Endothelial cell of umbilical vein (primary cell): ENCODE measurements around the gene TMEM43. TPM values are rescaled to one million over a fixed set of nuclear protein-coding genes. Genes with fewer than 3 reads are reported as not detected.
A peak's percentile ranks its signal among the peaks of the same experiment; 100 is the strongest.

ENCODE experiments used
- BruUV-seq: library from RNA; stranded (reverse); fragments of 400-500 nt; replicated peaks from 2 replicates; lab custom pipeline; 2021; lab: Mats Ljungman, UMichigan
- CTCF ChIA-PET: fragments of 300-600, 350-600 bp; sonication (Branson Sonifier 250); formaldehyde crosslinking; loops from one replicate; lab custom pipeline; 2021; ENCODE audit warnings: antibody characterized with exemption, inconsistent platforms; lab: Charles Lee
- POLR2A ChIA-PET: fragments of 300-600, 350-600 bp; sonication (Branson Sonifier 250); formaldehyde crosslinking; loops from one replicate; lab custom pipeline; 2021; ENCODE audit warnings: antibody characterized with exemption, inconsistent platforms; lab: Charles Lee
- DNase-seq: peaks from one replicate; pipeline ENCODE4 v3.0.0-alpha.2; 2011; ENCODE audit warnings: low read depth, low spot score
- FAIRE-seq: peaks from 2 replicates; lab custom pipeline; 2011; peaks lifted over from hg19 to GRCh38; lab: Jason Lieb, UNC
- H2AFZ ChIP-seq: 2 replicates; pipeline ENCODE4 v1.6.0; 2012; ENCODE audit warnings: low read depth, low read length, control low read depth, inconsistent platforms
- H3K27ac ChIP-seq: 2 replicates; pipeline ENCODE4 v1.5.1; 2011; ENCODE audit warnings: low read depth, mild to moderate bottlenecking, control low read depth, low read length, moderate library complexity; ENCODE audit not compliant: insufficient read depth
- H3K27me3 ChIP-seq, 2 experiments: 2 replicates each; pipeline versions ENCODE4 v1.6.0 to v1.6.1; 2011; ENCODE audit warnings: low read length in 2 of 2, mixed read lengths in 1 of 2; ENCODE audit not compliant: control insufficient read depth in 2 of 2, insufficient read depth in 2 of 2
- H3K36me3 ChIP-seq, 2 experiments: 2 replicates in 1 of 2; 3 replicates in 1 of 2; pipeline ENCODE4 v1.5.1; 2011; ENCODE audit warnings: low read length in 2 of 2, mild to moderate bottlenecking in 1 of 2, moderate library complexity in 1 of 2; ENCODE audit not compliant: control insufficient read depth in 2 of 2, insufficient read depth in 2 of 2; ENCODE audit errors: extremely low read depth in 1 of 2
- H3K4me1 ChIP-seq: 3 replicates; pipeline ENCODE4 v1.5.1; 2011; ENCODE audit warnings: mild to moderate bottlenecking, low read length; ENCODE audit not compliant: control insufficient read depth, insufficient read depth; ENCODE audit errors: extremely low read depth
- H3K4me2 ChIP-seq: 2 replicates; pipeline ENCODE4 v1.6.1; 2011; ENCODE audit warnings: low read length, control low read depth, mixed read lengths; ENCODE audit not compliant: insufficient read depth
- H3K4me3 ChIP-seq, 3 experiments: fragments of 200-600 bp in 1 of 3; sonication (generic), shearing (Covaris generic) in 1 of 3; replicated peaks in 1 of 3; 2 replicates each; pipeline ENCODE4 v1.5.1; 2011 to 2016; ENCODE audit warnings: control low read depth in 3 of 3, low read length in 3 of 3, mild to moderate bottlenecking in 2 of 3, inconsistent platforms in 1 of 3, low read depth in 1 of 3, moderate library complexity in 1 of 3; ENCODE audit not compliant: insufficient read depth in 1 of 3
- H3K79me2 ChIP-seq: 2 replicates; pipeline ENCODE4 v1.6.0; 2012; ENCODE audit warnings: low read length, inconsistent platforms; ENCODE audit not compliant: control insufficient read depth, insufficient read depth
- H3K9ac ChIP-seq: replicated peaks from 2 replicates; pipeline ENCODE3; 2011; ENCODE audit warnings: low read length, control low read depth; ENCODE audit not compliant: insufficient read depth; ENCODE audit errors: extremely low read depth
- H3K9me1 ChIP-seq: replicated peaks from 3 replicates; pipeline ENCODE4 v1.6.0; 2011; ENCODE audit warnings: mild to moderate bottlenecking, low read length; ENCODE audit not compliant: control insufficient read depth, insufficient read depth; ENCODE audit errors: extremely low read depth
- H3K9me3 ChIP-seq: replicated peaks from 2 replicates; pipeline ENCODE4 v1.5.1; 2012; ENCODE audit warnings: low read length, inconsistent platforms; ENCODE audit not compliant: control insufficient read depth, insufficient read depth
- H4K20me1 ChIP-seq: replicated peaks from 2 replicates; pipeline ENCODE3; 2011; ENCODE audit warnings: mild to moderate bottlenecking, low read length; ENCODE audit not compliant: control insufficient read depth, insufficient read depth; ENCODE audit errors: extremely low read depth
- EZH2 ChIP-seq: IDR thresholded peaks from 2 replicates; pipeline ENCODE4 v1.6.1; 2012; ENCODE audit warnings: borderline replicate concordance, low read depth, mild to moderate bottlenecking, moderate library complexity, low read length, inconsistent platforms; ENCODE audit not compliant: severe bottlenecking
- FOS ChIP-seq: IDR thresholded peaks from 2 replicates; pipeline ENCODE4 v1.6.1; 2011; ENCODE audit warnings: mild to moderate bottlenecking, low read length, moderate library complexity, borderline replicate concordance; ENCODE audit not compliant: insufficient read depth
- GATA2 ChIP-seq: IDR thresholded peaks from 2 replicates; pipeline ENCODE4 v1.7.0; 2011; ENCODE audit warnings: low read depth, mild to moderate bottlenecking, moderate library complexity, mixed read lengths, low read length; ENCODE audit not compliant: insufficient read length, insufficient read depth
- JUN ChIP-seq: IDR thresholded peaks from 2 replicates; pipeline ENCODE4 v1.6.1; 2011; ENCODE audit warnings: borderline replicate concordance, low read depth; ENCODE audit not compliant: insufficient read length, insufficient read depth
- MYC ChIP-seq: IDR thresholded peaks from one replicate; pipeline ENCODE4 v1.6.1; 2011; ENCODE audit warnings: mild to moderate bottlenecking, low read depth, low read length
- POLR2A ChIP-seq: IDR thresholded peaks from 2 replicates; pipeline ENCODE4 v1.6.1; 2012; ENCODE audit warnings: low read depth, mild to moderate bottlenecking, control low read depth, low read length
- POLR2AphosphoS5 ChIP-seq: IDR thresholded peaks from 2 replicates; pipeline ENCODE4 v1.6.1; 2012; ENCODE audit warnings: low read depth, mild to moderate bottlenecking, control low read depth, low read length, moderate library complexity; ENCODE audit not compliant: insufficient read depth
- dilution Hi-C: fragments of 300-500 bp; cut with MboI; formaldehyde crosslinking; loops from one replicate; pipeline ENCODE4 v1.15.0; 2019; ENCODE audit warnings: low sequenced_read_pairs; ENCODE audit not compliant: extremely low pct_ligation_motif_present
- intact Hi-C: fragments of 100-400 bp; cut with micrococcal nuclease; formaldehyde crosslinking; loops from one replicate; pipeline ENCODE4 v1.10.0; 2022
- polyA plus RNA-seq, 4 experiments: library from polyadenylated mRNA; depleted of rRNA in 3 of 4; stranded (reverse) in 3 of 4; unstranded in 1 of 4; fragments of >200 nt; gene quantifications; 2 replicates each; pipeline versions ENCODE4 v1.2.1 to v1.2.3, GENCODE V29; 2011 to 2012; ENCODE audit warnings: missing spikeins in 1 of 4
- total RNA-seq: library from RNA; stranded (reverse); gene quantifications from 2 replicates; pipeline ENCODE4 v1.2.3, GENCODE V29; 2021
- TF ChIP-seq, protein P1 (sequence below), 2 donors: IDR thresholded peaks; 1 replicate in 1 of 2; 2 replicates in 1 of 2; pipeline ENCODE4 v1.5.1; 2011; ENCODE audit warnings: low read length in 2 of 2, mild to moderate bottlenecking in 2 of 2, moderate library complexity in 2 of 2, control low read depth in 1 of 2, inconsistent platforms in 1 of 2, low read depth in 1 of 2; ENCODE audit not compliant: insufficient read depth in 1 of 2; ENCODE audit errors: extremely low read depth in 1 of 2
- TF ChIP-seq, protein P2 (sequence below): IDR thresholded peaks from 2 replicates; pipeline ENCODE4 v1.6.1; 2011; ENCODE audit not compliant: insufficient read depth, insufficient read length

TMEM43 gene
- total and polyA plus RNA-seq, 2 donors (not counting 3 experiments of a cell fraction or from before 2014, with no cell fraction given): 80.6 to 119 TPM

DNA sequence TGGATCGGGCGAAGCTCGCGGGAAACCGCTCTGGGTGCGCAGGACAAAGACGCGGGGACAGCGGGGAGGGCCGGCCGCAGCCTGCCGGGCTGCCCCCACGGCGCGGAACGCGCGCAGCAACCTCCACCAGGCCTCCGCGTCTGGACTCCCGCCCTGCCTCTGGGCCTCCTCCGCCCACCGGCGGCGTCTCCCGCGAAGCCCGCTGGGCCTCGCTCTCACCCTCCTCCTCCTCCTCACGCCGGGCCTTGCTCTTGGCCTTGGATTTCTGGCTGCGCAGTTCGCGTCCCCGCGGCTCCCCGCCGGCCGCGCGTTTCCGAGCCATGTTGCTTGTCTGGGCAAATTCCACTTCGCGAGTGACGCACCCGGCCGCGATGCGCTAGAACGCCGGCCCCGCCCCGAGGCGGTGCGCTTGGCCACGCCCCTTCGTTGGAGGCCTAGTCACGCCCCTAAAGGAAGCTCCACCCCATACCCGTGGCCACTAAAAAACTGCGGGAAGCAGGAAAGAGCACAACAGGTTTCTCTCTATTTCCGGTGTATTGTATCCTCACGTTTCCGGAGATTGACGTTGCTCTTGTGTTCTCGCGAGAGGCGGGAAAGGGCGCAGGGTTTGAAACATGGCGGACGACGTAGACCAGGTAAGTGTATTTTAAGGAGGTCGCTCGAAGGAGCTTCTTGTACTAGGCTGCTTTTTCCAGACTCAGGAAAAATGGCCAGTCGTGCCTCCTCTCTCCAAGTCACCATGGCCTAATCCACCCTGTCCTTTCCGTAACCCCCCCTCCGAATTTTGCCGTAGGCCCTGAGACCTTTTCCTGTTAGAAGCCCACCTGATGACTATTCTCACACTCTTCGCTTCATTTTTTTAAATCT, 53.6 kb downstream of the TMEM43 start, which contains the start of the genes LSM3 and XPC:
Gene LSM3 (plus strand): TSS at position 571 of the 867 bp plus-strand sequence. CDS start 44 bp downstream, at position 615.
Gene XPC (minus strand): TSS at position 355 of the 867 bp plus-strand sequence. CDS start 33 bp downstream, at position 322.
- dilution Hi-C loops (no loop called here), intact Hi-C loops (loop anchor here (1.0 kb wide), 3 partner anchors 34 to 283 kb away; partner anchors contain the start of gene TMEM43)
- FAIRE-seq (peak; percentile 99), DNase-seq (peak; percentile 98)
- POLR2A ChIA-PET: interaction anchor here (0.6 to 2.2 kb wide), 10 partner anchors 10 to 473 kb away, joined by 3 to 37 read pairs (median 4); partner anchors contain the start of genes CCDC174, CHCHD4 and TMEM43
- Histone ChIP-seq H3K4me1 (peaks cover 10% of the 10 kb centered on the region), H2AFZ (peak within 1 kb of the TSS; percentile 40), H3K9me1 (no peaks in the 10 kb centered on the region), H3K27ac (peak within 1 kb of the TSS; percentile 70), H3K36me3 (peaks cover 3 to 8% of the 10 kb centered on the region in 2 experiments), H3K27me3 (no peaks in the 10 kb centered on the region), H3K9ac (peak within 1 kb of the TSS; percentile 92), H3K4me3 (peak within 1 kb of the TSS; percentile 57 to 90 (median 81)), H3K9me3 (no peaks in the 10 kb centered on the region), H3K79me2 (peaks cover 56% of the 10 kb centered on the region), H3K4me2 (peak within 1 kb of the TSS; percentile 86), H4K20me1 (no peaks in the 10 kb centered on the region)
- CTCF ChIA-PET: interaction anchor here (0.6 to 2.2 kb wide), 8 partner anchors 10 to 473 kb away, joined by 3 to 19 read pairs (median 6); partner anchors contain the start of genes CCDC174, CHCHD4 and TMEM43
- BruUV-seq: no TSS peak
- peak; percentile 28 for TF ChIP-seq JUN
- TF ChIP-seq POLR2AphosphoS5: peak; percentile 95
- no peak for TF ChIP-seq MYC
- TF ChIP-seq EZH2: no peak
- peak; percentile 95 for TF ChIP-seq POLR2A
- TF ChIP-seq GATA2: no peak
- TF ChIP-seq, protein P1, sequence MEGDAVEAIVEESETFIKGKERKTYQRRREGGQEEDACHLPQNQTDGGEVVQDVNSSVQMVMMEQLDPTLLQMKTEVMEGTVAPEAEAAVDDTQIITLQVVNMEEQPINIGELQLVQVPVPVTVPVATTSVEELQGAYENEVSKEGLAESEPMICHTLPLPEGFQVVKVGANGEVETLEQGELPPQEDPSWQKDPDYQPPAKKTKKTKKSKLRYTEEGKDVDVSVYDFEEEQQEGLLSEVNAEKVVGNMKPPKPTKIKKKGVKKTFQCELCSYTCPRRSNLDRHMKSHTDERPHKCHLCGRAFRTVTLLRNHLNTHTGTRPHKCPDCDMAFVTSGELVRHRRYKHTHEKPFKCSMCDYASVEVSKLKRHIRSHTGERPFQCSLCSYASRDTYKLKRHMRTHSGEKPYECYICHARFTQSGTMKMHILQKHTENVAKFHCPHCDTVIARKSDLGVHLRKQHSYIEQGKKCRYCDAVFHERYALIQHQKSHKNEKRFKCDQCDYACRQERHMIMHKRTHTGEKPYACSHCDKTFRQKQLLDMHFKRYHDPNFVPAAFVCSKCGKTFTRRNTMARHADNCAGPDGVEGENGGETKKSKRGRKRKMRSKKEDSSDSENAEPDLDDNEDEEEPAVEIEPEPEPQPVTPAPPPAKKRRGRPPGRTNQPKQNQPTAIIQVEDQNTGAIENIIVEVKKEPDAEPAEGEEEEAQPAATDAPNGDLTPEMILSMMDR (IDR thresholded peaks at IDR 0.05; ENCODE audit: extremely low read depth in 1 of 2, insufficient read depth in 1 of 2, low read depth in 1 of 2, low read length in 2 of 2): no peak
- peak; percentile 53 for TF ChIP-seq FOS
- TF ChIP-seq, protein P2, sequence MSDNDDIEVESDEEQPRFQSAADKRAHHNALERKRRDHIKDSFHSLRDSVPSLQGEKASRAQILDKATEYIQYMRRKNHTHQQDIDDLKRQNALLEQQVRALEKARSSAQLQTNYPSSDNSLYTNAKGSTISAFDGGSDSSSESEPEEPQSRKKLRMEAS: no peak
